ENCODE measurements around the gene CRYBG3. TPM values are rescaled to one million over a fixed set of nuclear protein-coding genes. Genes with fewer than 3 reads are reported as not detected.

Gene CRYBG3
- total RNA-seq, 2 experiments from 2014 or later = 2.2 to 2.4 TPM

- no peak for TF ChIP-seq CTCF (IDR thresholded peaks at IDR 0.05)
- Mint-ChIP-seq H3K9me3 (no peaks in the 10 kb centered on the region), H3K36me3 (ENCODE audit: low read depth) (peaks cover 3% of the 10 kb centered on the region), H3K4me1 (ENCODE audit: low read depth) (no peaks in the 10 kb centered on the region), H3K27ac (no peak overlapping the region), H3K4me3 (no peak overlapping the region), H3K27me3 (no peaks in the 10 kb centered on the region)
- Histone ChIP-seq H3K4me1 (ENCODE audit: insufficient read depth, low read length) (no peaks in the 10 kb centered on the region), H3K27ac (ENCODE audit: low read depth in 1 of 2, low read length in 2 of 2) (no peak overlapping the region), H3K27me3 (ENCODE audit: control insufficient read depth in 1 of 2, insufficient read depth in 2 of 2, low read length in 2 of 2) (no peaks in the 10 kb centered on the region), H3K36me3 (ENCODE audit: insufficient read depth, low read length) (peaks cover 3% of the 10 kb centered on the region), H3K4me3 (ENCODE audit: low read length) (no peak overlapping the region), H3K9me3 (ENCODE audit: control insufficient read depth in 1 of 2, insufficient read depth in 1 of 2, low read length in 2 of 2) (no peaks in the 10 kb centered on the region)
- ChIA-PET POLR2A (no interaction called here), CTCF (no interaction called here)
- intact Hi-C loops (cut with DNase I, micrococcal nuclease) = no loop called here
- ATAC-seq (ENCODE audit: poor library complexity) (no peak), DNase-seq (no peak)
Observed at GRCh38 chr3:97892852-97893251, 71.0 kb downstream of the CRYBG3 start.

DNA sequence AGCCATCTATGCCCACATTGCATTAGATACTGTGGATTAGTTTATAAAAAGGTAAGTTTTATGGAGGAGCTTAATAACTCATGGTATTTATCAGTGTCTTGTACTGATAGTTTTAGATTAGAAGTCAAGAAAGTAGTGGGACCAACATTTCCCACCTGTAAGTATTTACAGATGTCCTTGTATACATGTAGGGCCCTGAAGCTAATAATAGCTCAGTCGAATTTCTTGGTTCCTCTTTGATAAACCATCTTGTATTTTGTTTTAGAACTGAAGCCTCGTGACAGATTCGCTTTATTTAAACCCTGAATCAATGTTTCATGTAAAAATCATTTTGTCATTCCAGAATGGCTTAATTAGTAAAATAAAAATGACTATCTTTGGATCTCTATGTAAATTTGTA, 73.4 kb downstream of the CRYBG3 start:
- no peaks in the 10 kb centered on the region for H3K27me3 Mint-ChIP-seq
- no peak overlapping the region for H3K27ac Mint-ChIP-seq
- H3K4me3 Mint-ChIP-seq = no peak overlapping the region
- TF ChIP-seq CTCF (IDR thresholded peaks at IDR 0.05) = no peak
- POLR2A ChIA-PET = interaction anchor here (0.6 to 1.4 kb wide), 3 partner anchors 8 to 73 kb away, joined by 3 read pairs; partner anchors contain the start of gene CRYBG3
- H3K27me3 ChIP-seq (ENCODE audit: control insufficient read depth in 1 of 2, insufficient read depth in 2 of 2, low read length in 2 of 2) = no peaks in the 10 kb centered on the region
- DNase-seq = no peak
- CTCF ChIA-PET = interaction anchor here (1.5 kb wide), 1 partner anchor 17 kb away, joined by 4 read pairs; no protein-coding TSS in a partner anchor
- H3K4me1 Mint-ChIP-seq (ENCODE audit: low read depth) = no peaks in the 10 kb centered on the region
- H3K36me3 ChIP-seq (ENCODE audit: insufficient read depth, low read length) = no peaks in the 10 kb centered on the region
- H3K9me3 Mint-ChIP-seq = no peaks in the 10 kb centered on the region
- H3K36me3 Mint-ChIP-seq (ENCODE audit: low read depth) = peaks cover 3% of the 10 kb centered on the region
- no peaks in the 10 kb centered on the region for H3K4me1 ChIP-seq (ENCODE audit: insufficient read depth, low read length)
- H3K4me3 ChIP-seq (ENCODE audit: low read length) = no peak overlapping the region
- H3K27ac ChIP-seq (ENCODE audit: low read depth in 1 of 2, low read length in 2 of 2) = no peak overlapping the region
- H3K9me3 ChIP-seq (ENCODE audit: control insufficient read depth in 1 of 2, insufficient read depth in 1 of 2, low read length in 2 of 2) = no peaks in the 10 kb centered on the region
- intact Hi-C loops (cut with DNase I, micrococcal nuclease) = no loop called here
- no peak for ATAC-seq (ENCODE audit: poor library complexity)

DNA sequence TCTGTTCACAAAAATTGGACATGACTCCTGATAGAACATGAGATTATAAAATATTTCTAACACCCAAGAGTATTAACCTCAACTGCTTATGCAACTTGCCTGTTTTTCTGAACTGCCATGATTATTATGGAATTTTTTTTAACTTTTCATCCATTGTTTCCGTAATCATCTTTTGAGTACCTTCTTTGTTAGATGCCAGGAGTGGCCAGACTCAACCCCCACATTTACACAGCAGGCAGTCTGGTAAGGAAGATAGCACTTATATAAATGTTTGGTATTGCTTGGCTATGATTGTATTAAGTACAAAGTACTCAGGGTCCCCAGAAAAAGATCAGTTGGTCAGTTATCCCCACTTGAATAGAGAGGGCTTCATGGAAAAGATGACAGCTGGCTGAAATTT, 74.3 kb downstream of the CRYBG3 start:
- no peaks in the 10 kb centered on the region for H3K9me3 ChIP-seq (ENCODE audit: control insufficient read depth in 1 of 2, insufficient read depth in 1 of 2, low read length in 2 of 2)
- no peak overlapping the region for H3K4me3 ChIP-seq (ENCODE audit: low read length)
- H3K27me3 Mint-ChIP-seq = no peaks in the 10 kb centered on the region
- no peaks in the 10 kb centered on the region for H3K36me3 ChIP-seq (ENCODE audit: insufficient read depth, low read length)
- H3K4me3 Mint-ChIP-seq = no peak overlapping the region
- intact Hi-C loops (cut with DNase I, micrococcal nuclease) = no loop called here
- H3K27ac Mint-ChIP-seq = no peak overlapping the region
- H3K4me1 Mint-ChIP-seq (ENCODE audit: low read depth) = peaks cover 4% of the 10 kb centered on the region
- H3K27ac ChIP-seq (ENCODE audit: low read depth in 1 of 2, low read length in 2 of 2) = no peak overlapping the region
- no peaks in the 10 kb centered on the region for H3K27me3 ChIP-seq (ENCODE audit: control insufficient read depth in 1 of 2, insufficient read depth in 2 of 2, low read length in 2 of 2)
- no peaks in the 10 kb centered on the region for H3K36me3 Mint-ChIP-seq (ENCODE audit: low read depth)
- H3K9me3 Mint-ChIP-seq = no peaks in the 10 kb centered on the region
- TF ChIP-seq CTCF (IDR thresholded peaks at IDR 0.05) = no peak
- H3K4me1 ChIP-seq (ENCODE audit: insufficient read depth, low read length) = no peaks in the 10 kb centered on the region
- ATAC-seq (ENCODE audit: poor library complexity) (no peak), DNase-seq (no peak)
- POLR2A ChIA-PET = interaction anchor here (1.1 to 1.4 kb wide), 2 partner anchors 24 to 74 kb away, joined by 3 read pairs; partner anchors contain the start of gene CRYBG3
- CTCF ChIA-PET = no interaction called here
